ENCODE results near the gene RAD51B. TPM values are rescaled to one million over a fixed set of nuclear protein-coding genes. Genes with fewer than 3 reads are reported as not detected.

RAD51B gene
- total RNA-seq, 1 donor from 2014 or later: 16.7 TPM

- no peak for DNase-seq (ENCODE audit: low read depth, low spot score)
- Mint-ChIP-seq H3K4me1 (peaks cover 42% of the 10 kb centered on the region), H3K36me3 (ENCODE audit: low read depth) (no peaks in the 10 kb centered on the region), H3K4me3 (no peak overlapping the region), H3K9me3 (no peaks in the 10 kb centered on the region), H3K27me3 (ENCODE audit: low read depth) (no peaks in the 10 kb centered on the region), H3K27ac (ENCODE audit: unreplicated experiment) (peak overlapping the region; percentile 19)
- TF ChIP-seq, protein P1, sequence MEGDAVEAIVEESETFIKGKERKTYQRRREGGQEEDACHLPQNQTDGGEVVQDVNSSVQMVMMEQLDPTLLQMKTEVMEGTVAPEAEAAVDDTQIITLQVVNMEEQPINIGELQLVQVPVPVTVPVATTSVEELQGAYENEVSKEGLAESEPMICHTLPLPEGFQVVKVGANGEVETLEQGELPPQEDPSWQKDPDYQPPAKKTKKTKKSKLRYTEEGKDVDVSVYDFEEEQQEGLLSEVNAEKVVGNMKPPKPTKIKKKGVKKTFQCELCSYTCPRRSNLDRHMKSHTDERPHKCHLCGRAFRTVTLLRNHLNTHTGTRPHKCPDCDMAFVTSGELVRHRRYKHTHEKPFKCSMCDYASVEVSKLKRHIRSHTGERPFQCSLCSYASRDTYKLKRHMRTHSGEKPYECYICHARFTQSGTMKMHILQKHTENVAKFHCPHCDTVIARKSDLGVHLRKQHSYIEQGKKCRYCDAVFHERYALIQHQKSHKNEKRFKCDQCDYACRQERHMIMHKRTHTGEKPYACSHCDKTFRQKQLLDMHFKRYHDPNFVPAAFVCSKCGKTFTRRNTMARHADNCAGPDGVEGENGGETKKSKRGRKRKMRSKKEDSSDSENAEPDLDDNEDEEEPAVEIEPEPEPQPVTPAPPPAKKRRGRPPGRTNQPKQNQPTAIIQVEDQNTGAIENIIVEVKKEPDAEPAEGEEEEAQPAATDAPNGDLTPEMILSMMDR (conservative IDR thresholded peaks at IDR 0.05): no peak
These were observed 459.2 kb downstream of the RAD51B start for GRCh38 chr14:68278576-68279436.

DNA sequence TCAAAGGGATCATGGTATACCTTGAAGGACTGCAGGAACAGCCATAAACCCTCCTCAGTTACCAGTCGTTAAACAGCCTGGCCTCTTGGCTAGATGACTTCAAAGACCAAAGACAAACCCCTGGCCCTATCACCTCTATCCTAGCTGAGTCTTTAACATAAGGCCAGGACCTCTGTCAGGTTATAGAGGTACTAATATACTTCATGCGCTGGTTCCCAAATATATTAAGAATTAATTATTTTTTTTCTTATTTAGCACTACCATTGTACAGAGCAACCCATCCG is 459.8 kb downstream of the RAD51B start:
- TF ChIP-seq, protein P1 (conservative IDR thresholded peaks at IDR 0.05): no peak
- no peaks in the 10 kb centered on the region for H3K27me3 Mint-ChIP-seq (ENCODE audit: low read depth)
- no peak overlapping the region for H3K27ac Mint-ChIP-seq (ENCODE audit: unreplicated experiment)
- peaks cover 46% of the 10 kb centered on the region for H3K4me1 Mint-ChIP-seq
- H3K4me3 Mint-ChIP-seq: no peak overlapping the region
- no peaks in the 10 kb centered on the region for H3K9me3 Mint-ChIP-seq
- no peaks in the 10 kb centered on the region for H3K36me3 Mint-ChIP-seq (ENCODE audit: low read depth)
- DNase-seq (ENCODE audit: low read depth, low spot score): no peak

DNA sequence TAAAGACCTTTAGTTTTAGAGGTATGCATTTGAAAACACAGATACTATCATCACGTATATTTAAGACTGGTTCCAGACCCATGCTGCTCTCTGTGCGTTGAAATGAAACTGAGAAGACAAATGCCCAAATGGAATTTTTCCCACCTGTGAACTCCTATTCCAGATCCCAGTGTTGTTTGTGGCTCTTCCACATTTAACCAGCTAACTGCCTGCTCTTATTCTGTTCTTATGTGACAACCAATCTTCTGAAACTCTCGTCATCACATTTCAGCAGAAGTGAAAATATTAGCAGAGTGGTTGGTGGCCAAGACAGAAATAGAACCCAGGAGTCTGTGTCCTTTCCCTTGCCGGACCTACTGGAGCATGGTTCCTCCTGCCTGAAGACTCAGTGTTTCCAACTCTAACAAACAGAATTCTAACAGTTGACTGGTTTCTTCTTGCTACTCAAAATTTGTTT is 460.2 kb downstream of the RAD51B start:
- Mint-ChIP-seq H3K4me1 (peaks cover 47% of the 10 kb centered on the region), H3K4me3 (no peak overlapping the region), H3K27ac (ENCODE audit: unreplicated experiment) (no peak overlapping the region), H3K27me3 (ENCODE audit: low read depth) (no peaks in the 10 kb centered on the region), H3K36me3 (ENCODE audit: low read depth) (no peaks in the 10 kb centered on the region), H3K9me3 (no peaks in the 10 kb centered on the region)
- no peak for DNase-seq (ENCODE audit: low read depth, low spot score)
- TF ChIP-seq, protein P1 (conservative IDR thresholded peaks at IDR 0.05): no peak

DNA sequence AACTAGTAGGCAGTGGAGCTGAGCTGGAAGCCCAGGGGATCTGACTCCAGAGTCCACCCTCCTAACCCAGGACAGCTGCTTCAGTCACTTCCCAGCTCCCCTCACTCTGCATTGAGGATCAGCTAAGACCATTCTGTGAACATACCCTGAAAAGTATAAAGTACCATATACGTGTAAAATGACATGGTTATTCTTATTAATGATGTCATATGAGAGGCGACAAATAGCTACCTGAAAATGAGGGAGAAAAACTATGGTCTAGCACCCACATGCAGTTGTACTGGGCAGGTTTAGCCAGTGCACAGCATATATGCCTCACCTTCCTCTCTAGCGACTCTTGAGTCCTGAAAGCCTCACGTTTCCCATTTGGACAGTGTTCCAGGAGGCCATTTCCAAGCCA is 461.9 kb downstream of the RAD51B start:
- no peaks in the 10 kb centered on the region for H3K27me3 Mint-ChIP-seq (ENCODE audit: low read depth)
- no peak for DNase-seq (ENCODE audit: low read depth, low spot score)
- no peak overlapping the region for H3K4me3 Mint-ChIP-seq
- H3K4me1 Mint-ChIP-seq: peaks cover 45% of the 10 kb centered on the region
- TF ChIP-seq, protein P1 (conservative IDR thresholded peaks at IDR 0.05): no peak
- no peaks in the 10 kb centered on the region for H3K9me3 Mint-ChIP-seq
- H3K27ac Mint-ChIP-seq (ENCODE audit: unreplicated experiment): no peak overlapping the region
- no peaks in the 10 kb centered on the region for H3K36me3 Mint-ChIP-seq (ENCODE audit: low read depth)

DNA sequence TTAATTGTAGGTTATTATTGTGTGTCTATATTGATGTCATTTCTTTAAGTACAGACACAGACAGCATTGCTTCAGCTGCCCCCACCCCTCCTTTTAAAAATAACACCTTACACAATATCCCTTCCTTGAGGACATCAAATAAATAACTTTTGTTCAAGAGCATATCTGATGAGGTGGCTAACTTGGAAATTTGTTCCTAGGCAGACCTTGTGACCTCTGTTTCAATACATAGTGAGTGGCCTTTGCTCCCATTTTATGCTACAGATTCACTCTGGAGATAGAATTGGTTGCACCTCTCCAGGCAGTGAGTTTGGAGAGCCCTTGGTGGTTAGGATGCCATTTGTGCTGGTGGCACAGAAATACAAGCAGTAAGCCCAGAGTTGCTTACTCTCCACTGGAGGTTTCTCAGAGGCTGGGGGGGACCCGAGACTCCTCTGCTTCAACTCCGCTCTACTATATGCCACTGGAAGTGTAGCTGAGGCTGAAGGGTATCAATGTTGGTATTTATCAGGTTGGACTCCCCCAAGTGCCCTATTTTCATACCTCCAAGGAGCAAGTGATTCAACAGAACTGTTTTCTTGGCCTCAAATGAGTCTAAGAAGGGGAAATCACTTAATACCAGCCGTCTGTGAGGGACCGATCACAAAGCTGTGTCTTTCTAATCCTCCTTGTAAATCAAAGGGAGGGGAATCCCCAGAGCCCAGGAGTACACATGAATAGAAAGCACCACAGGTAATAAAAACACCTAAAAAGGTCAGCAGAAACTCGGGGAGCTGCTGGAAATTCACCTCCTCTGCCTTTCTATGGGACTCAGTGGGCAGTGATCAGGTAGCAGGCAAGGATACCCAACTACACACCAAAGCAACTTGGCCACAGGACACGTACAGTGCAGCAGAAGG is 463.1 kb downstream of the RAD51B start:
- no peak for DNase-seq (ENCODE audit: low read depth, low spot score)
- no peaks in the 10 kb centered on the region for H3K36me3 Mint-ChIP-seq (ENCODE audit: low read depth)
- H3K27me3 Mint-ChIP-seq (ENCODE audit: low read depth): no peaks in the 10 kb centered on the region
- H3K4me1 Mint-ChIP-seq: peaks cover 45% of the 10 kb centered on the region
- TF ChIP-seq, protein P1 (conservative IDR thresholded peaks at IDR 0.05): no peak
- H3K4me3 Mint-ChIP-seq: no peak overlapping the region
- H3K9me3 Mint-ChIP-seq: no peaks in the 10 kb centered on the region
- no peak overlapping the region for H3K27ac Mint-ChIP-seq (ENCODE audit: unreplicated experiment)
